SK-N-SH (cell line): ENCODE data around the gene PHKG2. TPM values are rescaled to one million over a fixed set of nuclear protein-coding genes. Genes with fewer than 3 reads are reported as not detected.

Experiments used
- CTCF ChIA-PET: fragments of 300-600, 350-600 bp; formaldehyde crosslinking; extraction: SDS; loops from one replicate; lab custom pipeline; 2021; lab: Yijun Ruan, JAX
- POLR2A ChIA-PET: fragments of 350-600 bp; sonication (Branson Sonifier 250); formaldehyde crosslinking; extraction: SDS; loops from one replicate; lab custom pipeline; 2020; ENCODE audit warnings: antibody characterized with exemption, inconsistent platforms; lab: Yijun Ruan, JAX
- DNase-seq: peaks from one replicate; pipeline ENCODE4 v3.0.0; 2012
- H2AFZ ChIP-seq: fragments of 200-600 bp; sonication (generic); 2 replicates; pipeline ENCODE4 v1.8.1; 2016; ENCODE audit warnings: antibody characterized with exemption, mild to moderate bottlenecking, low read depth
- H3F3A ChIP-seq: fragments of 200-600 bp; sonication (generic); replicated peaks from 2 replicates; pipeline ENCODE3; 2016; ENCODE audit warnings: antibody characterized with exemption, mild to moderate bottlenecking; ENCODE audit not compliant: insufficient read depth
- H3K27ac ChIP-seq, 2 experiments: fragments of 200-500 bp in 1 of 2; fragments of 200-600 bp in 1 of 2; sonication (Bioruptor generic) in 1 of 2; sonication (generic), shearing (Covaris generic) in 1 of 2; 2 replicates each; pipeline versions ENCODE4 v1.5.1 to v1.6.1; 2014 to 2016; ENCODE audit warnings: low read depth in 2 of 2, inconsistent platforms in 1 of 2, low read length in 1 of 2, mild to moderate bottlenecking in 1 of 2, mixed read lengths in 1 of 2
- H3K27me3 ChIP-seq: fragments of 200-600 bp; sonication (generic), shearing (Covaris generic); 2 replicates; pipeline ENCODE4 v1.6.1; 2016; ENCODE audit warnings: mixed run types; ENCODE audit not compliant: insufficient read depth
- H3K36me3 ChIP-seq, 2 experiments: fragments of 200-500 bp in 1 of 2; fragments of 200-600 bp in 1 of 2; sonication (Bioruptor generic) in 1 of 2; sonication (generic) in 1 of 2; replicated peaks in 1 of 2; 2 replicates each; pipeline versions ENCODE3 to v1.5.1; 2014 to 2016; ENCODE audit warnings: low read length in 1 of 2, mild to moderate bottlenecking in 1 of 2; ENCODE audit not compliant: insufficient read depth in 2 of 2, control insufficient read depth in 1 of 2
- H3K4me1 ChIP-seq, 2 experiments: fragments of 200-500 bp in 1 of 2; fragments of 200-600 bp in 1 of 2; sonication (Bioruptor generic) in 1 of 2; sonication (generic), shearing (Covaris generic) in 1 of 2; 2 replicates each; pipeline versions ENCODE4 v1.5.1 to v1.6.1; 2014 to 2016; ENCODE audit warnings: low read depth in 1 of 2, low read length in 1 of 2, mixed run types in 1 of 2; ENCODE audit not compliant: insufficient read depth in 2 of 2, control insufficient read depth in 1 of 2
- H3K4me2 ChIP-seq: fragments of 200-600 bp; sonication (generic), shearing (Covaris generic); 2 replicates; pipeline ENCODE4 v1.6.1; 2017; ENCODE audit warnings: mixed run types
- H3K4me3 ChIP-seq, 2 experiments: fragments of 200-500 bp in 1 of 2; fragments of 200-600 bp in 1 of 2; sonication (Bioruptor generic) in 1 of 2; sonication (generic), shearing (Covaris generic) in 1 of 2; 2 replicates each; pipeline versions ENCODE4 v1.5.1 to v1.8.1; 2014 to 2016; ENCODE audit warnings: low read depth in 2 of 2, inconsistent platforms in 1 of 2, low read length in 1 of 2, mild to moderate bottlenecking in 1 of 2, mixed read lengths in 1 of 2, moderate library complexity in 1 of 2
- H3K79me2 ChIP-seq: fragments of 200-600 bp; sonication (generic); 2 replicates; pipeline ENCODE4 v1.8.1; 2017; ENCODE audit warnings: mild to moderate bottlenecking; ENCODE audit not compliant: insufficient read depth
- H3K9ac ChIP-seq: fragments of 200-600 bp; sonication (generic); 2 replicates; pipeline ENCODE4 v1.6.1; 2017; ENCODE audit warnings: mixed run types
- H3K9me2 ChIP-seq: fragments of 200-600 bp; sonication (generic); 2 replicates; pipeline ENCODE4 v1.6.1; 2017; ENCODE audit warnings: mixed run types
- H3K9me3 ChIP-seq: fragments of 200-600 bp; sonication (generic); 2 replicates; pipeline ENCODE4 v1.6.1; 2017; ENCODE audit warnings: mixed run types, mild to moderate bottlenecking, moderate library complexity
- H4K20me1 ChIP-seq: fragments of 200-600 bp; sonication (generic); 2 replicates; pipeline ENCODE4 v1.6.1; 2017; ENCODE audit warnings: mild to moderate bottlenecking, mixed run types; ENCODE audit not compliant: insufficient read depth
- CHD2 ChIP-seq: fragments of 150-350 bp; IDR thresholded peaks from 2 replicates; pipeline ENCODE4 v1.6.1; 2018; ENCODE audit warnings: low read length; ENCODE audit not compliant: partially characterized antibody
- EP300 ChIP-seq, 2 experiments: IDR thresholded peaks; 2 replicates each; pipeline versions ENCODE4 v1.4.0 to v1.6.1; 2012; ENCODE audit warnings: borderline replicate concordance in 1 of 2, low read depth in 1 of 2, low read length in 1 of 2
- EZH2phosphoT487 ChIP-seq: fragments of 200-600 bp; sonication (generic); IDR thresholded peaks from 2 replicates; pipeline ENCODE4 v1.6.1; 2017; ENCODE audit warnings: low read depth, mixed run types, mild to moderate bottlenecking, antibody characterized with exemption, moderate library complexity, borderline replicate concordance
- FOXJ3 ChIP-seq: sonication (generic); formaldehyde crosslinking; IDR thresholded peaks from 2 replicates; pipeline ENCODE4 v1.5.1; 2020; ENCODE audit warnings: mild to moderate bottlenecking, missing genetic modification reagents
- FOXM1 ChIP-seq: IDR thresholded peaks from 2 replicates; pipeline ENCODE4 v1.4.0; 2012; ENCODE audit warnings: low read depth, mild to moderate bottlenecking
- JUND ChIP-seq: IDR thresholded peaks from 2 replicates; pipeline ENCODE4 v1.4.0; 2012
- MAX ChIP-seq: IDR thresholded peaks from 2 replicates; pipeline ENCODE4 v1.4.0; 2012; ENCODE audit warnings: low read depth
- MXI1 ChIP-seq: IDR thresholded peaks from 2 replicates; pipeline ENCODE4 v1.6.1; 2012; ENCODE audit warnings: mild to moderate bottlenecking, low read depth, low read length, improper control_type of control experiment
- POLR2AphosphoS5 ChIP-seq: IDR thresholded peaks from 2 replicates; pipeline ENCODE4 v1.6.1; 2012; ENCODE audit warnings: low read depth, low read length
- RAD21 ChIP-seq: IDR thresholded peaks from 2 replicates; pipeline ENCODE4 v1.6.1; 2012; ENCODE audit warnings: mild to moderate bottlenecking, low read length
- RCOR1 ChIP-seq: fragments of 150-350 bp; IDR thresholded peaks from 2 replicates; pipeline ENCODE4 v1.6.1; 2017; ENCODE audit warnings: antibody characterized with exemption, low read length
- RFX5 ChIP-seq: IDR thresholded peaks from 2 replicates; pipeline ENCODE4 v1.6.1; 2012; ENCODE audit warnings: mild to moderate bottlenecking, improper control_type of control experiment, low read length
- RXRA ChIP-seq: IDR thresholded peaks from 2 replicates; pipeline ENCODE4 v1.4.0; 2012; ENCODE audit warnings: low read depth, mild to moderate bottlenecking, borderline replicate concordance
- SMC3 ChIP-seq: IDR thresholded peaks from 2 replicates; pipeline ENCODE4 v1.6.1; 2012; ENCODE audit warnings: low read depth, low read length, improper control_type of control experiment
- TAF1 ChIP-seq: IDR thresholded peaks from 2 replicates; pipeline ENCODE4 v1.6.1; 2012; ENCODE audit warnings: low read depth, mild to moderate bottlenecking, low read length, moderate library complexity, borderline replicate concordance
- USF2 ChIP-seq: fragments of 150-350 bp; IDR thresholded peaks from 2 replicates; pipeline ENCODE4 v1.6.1; 2017; ENCODE audit warnings: antibody characterized with exemption, low read length, low read depth, borderline replicate concordance
- ZBTB33 ChIP-seq: IDR thresholded peaks from 2 replicates; pipeline ENCODE4 v1.4.0; 2012; ENCODE audit warnings: low read depth, borderline replicate concordance
- WGBS: methylation state at CpG from one replicate; pipeline ENCODE4 v1.1.6; 2017; ENCODE audit warnings: low lambda C conversion rate; 5-methylcytosine and 5-hydroxymethylcytosine counted together
- polyA plus RNA-seq, 3 experiments: library from polyadenylated mRNA; depleted of rRNA; stranded (reverse); fragments of >200 nt; gene quantifications; 2 replicates each; pipeline ENCODE4 v1.2.3, GENCODE V29; 2012
- TF ChIP-seq, protein P1 (sequence below): IDR thresholded peaks from 2 replicates; pipeline ENCODE4 v1.6.1; 2012; ENCODE audit warnings: mild to moderate bottlenecking, low read depth, low read length, moderate library complexity
- TF ChIP-seq, protein P2 (sequence below): IDR thresholded peaks from 2 replicates; pipeline ENCODE4 v1.4.0; 2012; ENCODE audit warnings: low read depth, borderline replicate concordance

PHKG2 gene
- polyA plus RNA-seq, 1 of the 3 experiments (the other 2 are of a cell fraction): 45.8 TPM

DNA sequence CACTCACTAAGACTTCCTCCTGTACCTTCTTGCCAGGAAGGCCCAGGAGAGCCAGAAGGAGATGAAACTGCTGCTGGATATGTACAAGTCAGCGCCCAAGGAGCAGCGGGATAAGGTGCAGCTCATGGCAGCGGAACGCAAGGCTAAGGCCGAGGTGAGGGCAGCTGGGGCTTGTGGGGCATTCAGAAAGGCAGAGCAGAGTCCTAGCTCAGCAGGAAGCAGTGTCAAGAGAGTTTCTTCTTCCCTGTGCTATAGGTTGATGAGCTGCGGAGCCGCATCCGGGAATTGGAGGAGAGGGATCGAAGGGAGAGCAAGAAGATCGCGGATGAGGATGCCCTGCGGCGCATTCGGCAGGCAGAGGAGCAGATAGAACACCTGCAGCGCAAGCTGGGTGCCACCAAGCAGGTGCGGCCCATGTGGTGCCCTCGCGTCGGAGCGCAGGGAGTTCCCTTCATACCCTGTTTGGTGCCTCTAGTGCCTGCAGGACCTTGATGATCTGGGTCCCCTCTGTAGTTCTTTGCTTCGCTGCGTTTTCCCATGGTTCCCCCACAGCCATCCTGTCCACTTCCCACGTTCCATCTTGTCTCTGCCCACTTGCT is 20.5 kb downstream of the PHKG2 start:
- ChIA-PET POLR2A (interaction anchor here (0.8 kb wide), 1 partner anchor 11 kb away, joined by 3 read pairs; no protein-coding TSS in a partner anchor), CTCF (no interaction called here)
- peaks cover 0 to 3% of the 10 kb centered on the region in 2 experiments; a peak in 2 of 4 replicates for H3K4me1 ChIP-seq
- no peak overlapping the region for H2AFZ ChIP-seq
- peaks cover 20% of the 10 kb centered on the region for H3K79me2 ChIP-seq
- no peak overlapping the region for H3K27ac ChIP-seq
- peaks cover 48 to 83% of the 10 kb centered on the region in 2 experiments for H3K36me3 ChIP-seq
- WGBS: 98% methylated on average over 23 of the region's 23 CpGs
- TF ChIP-seq USF2: no peak
- no peak for TF ChIP-seq RAD21
- no peak for TF ChIP-seq MAX
- TF ChIP-seq, protein P1, sequence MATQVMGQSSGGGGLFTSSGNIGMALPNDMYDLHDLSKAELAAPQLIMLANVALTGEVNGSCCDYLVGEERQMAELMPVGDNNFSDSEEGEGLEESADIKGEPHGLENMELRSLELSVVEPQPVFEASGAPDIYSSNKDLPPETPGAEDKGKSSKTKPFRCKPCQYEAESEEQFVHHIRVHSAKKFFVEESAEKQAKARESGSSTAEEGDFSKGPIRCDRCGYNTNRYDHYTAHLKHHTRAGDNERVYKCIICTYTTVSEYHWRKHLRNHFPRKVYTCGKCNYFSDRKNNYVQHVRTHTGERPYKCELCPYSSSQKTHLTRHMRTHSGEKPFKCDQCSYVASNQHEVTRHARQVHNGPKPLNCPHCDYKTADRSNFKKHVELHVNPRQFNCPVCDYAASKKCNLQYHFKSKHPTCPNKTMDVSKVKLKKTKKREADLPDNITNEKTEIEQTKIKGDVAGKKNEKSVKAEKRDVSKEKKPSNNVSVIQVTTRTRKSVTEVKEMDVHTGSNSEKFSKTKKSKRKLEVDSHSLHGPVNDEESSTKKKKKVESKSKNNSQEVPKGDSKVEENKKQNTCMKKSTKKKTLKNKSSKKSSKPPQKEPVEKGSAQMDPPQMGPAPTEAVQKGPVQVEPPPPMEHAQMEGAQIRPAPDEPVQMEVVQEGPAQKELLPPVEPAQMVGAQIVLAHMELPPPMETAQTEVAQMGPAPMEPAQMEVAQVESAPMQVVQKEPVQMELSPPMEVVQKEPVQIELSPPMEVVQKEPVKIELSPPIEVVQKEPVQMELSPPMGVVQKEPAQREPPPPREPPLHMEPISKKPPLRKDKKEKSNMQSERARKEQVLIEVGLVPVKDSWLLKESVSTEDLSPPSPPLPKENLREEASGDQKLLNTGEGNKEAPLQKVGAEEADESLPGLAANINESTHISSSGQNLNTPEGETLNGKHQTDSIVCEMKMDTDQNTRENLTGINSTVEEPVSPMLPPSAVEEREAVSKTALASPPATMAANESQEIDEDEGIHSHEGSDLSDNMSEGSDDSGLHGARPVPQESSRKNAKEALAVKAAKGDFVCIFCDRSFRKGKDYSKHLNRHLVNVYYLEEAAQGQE: no peak
- no peak for TF ChIP-seq MXI1
- no peak for TF ChIP-seq TAF1
- no peak for TF ChIP-seq EP300 (IDR thresholded peaks at IDR 0.05; ENCODE audit: borderline replicate concordance in 1 of 2, low read depth in 1 of 2, low read length in 1 of 2)
- no peak for TF ChIP-seq EZH2phosphoT487
- no peak for TF ChIP-seq CHD2
- TF ChIP-seq FOXJ3 (CRISPR knock-in tag): no peak
- TF ChIP-seq JUND: no peak
- TF ChIP-seq ZBTB33: no peak
- TF ChIP-seq, protein P2, sequence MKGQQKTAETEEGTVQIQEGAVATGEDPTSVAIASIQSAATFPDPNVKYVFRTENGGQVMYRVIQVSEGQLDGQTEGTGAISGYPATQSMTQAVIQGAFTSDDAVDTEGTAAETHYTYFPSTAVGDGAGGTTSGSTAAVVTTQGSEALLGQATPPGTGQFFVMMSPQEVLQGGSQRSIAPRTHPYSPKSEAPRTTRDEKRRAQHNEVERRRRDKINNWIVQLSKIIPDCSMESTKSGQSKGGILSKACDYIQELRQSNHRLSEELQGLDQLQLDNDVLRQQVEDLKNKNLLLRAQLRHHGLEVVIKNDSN: no peak
- no peak for TF ChIP-seq RCOR1
- no peak for TF ChIP-seq FOXM1
- TF ChIP-seq RFX5: no peak
- no peak for TF ChIP-seq POLR2AphosphoS5
- TF ChIP-seq SMC3: no peak
- TF ChIP-seq RXRA: no peak
- peaks cover 4% of the 10 kb centered on the region for H3F3A ChIP-seq
- no peak overlapping the region for H3K4me3 ChIP-seq
- H3K9me2 ChIP-seq: no peaks in the 10 kb centered on the region
- no peaks in the 10 kb centered on the region for H3K9me3 ChIP-seq
- no peak overlapping the region for H3K9ac ChIP-seq
- no peaks in the 10 kb centered on the region for H4K20me1 ChIP-seq
- no peaks in the 10 kb centered on the region for H3K27me3 ChIP-seq
- H3K4me2 ChIP-seq: no peak overlapping the region
- DNase-seq: no peak
